ENCODE measurements around the gene ZBTB44. TPM values are rescaled to one million over a fixed set of nuclear protein-coding genes. Genes with fewer than 3 reads are reported as not detected.

ZBTB44 gene
- total RNA-seq, 1 donor = 76.5 TPM

- Histone ChIP-seq H3K4me3 (ENCODE audit: low read length) (no peak overlapping the region), H3K9me3 (ENCODE audit: low read depth, low read length) (no peaks in the 10 kb centered on the region), H3K27me3 (ENCODE audit: insufficient read depth, low read length) (no peaks in the 10 kb centered on the region), H3K4me1 (ENCODE audit: insufficient read depth, low read length) (no peaks in the 10 kb centered on the region)
Measured at GRCh38 chr11:130218501-130219070, 96.1 kb downstream of the ZBTB44 start.

GRCh38 chr11:130217133-130218031 lies 97.3 kb downstream of the ZBTB44 start:
- H3K4me1 ChIP-seq (ENCODE audit: insufficient read depth, low read length) = peaks cover 3% of the 10 kb centered on the region
- H3K27me3 ChIP-seq (ENCODE audit: insufficient read depth, low read length) = no peaks in the 10 kb centered on the region
- no peaks in the 10 kb centered on the region for H3K9me3 ChIP-seq (ENCODE audit: low read depth, low read length)
- no peak overlapping the region for H3K4me3 ChIP-seq (ENCODE audit: low read length)

- H3K4me3 ChIP-seq (ENCODE audit: low read length) = no peak overlapping the region
- no peaks in the 10 kb centered on the region for H3K9me3 ChIP-seq (ENCODE audit: low read depth, low read length)
- peaks cover 3% of the 10 kb centered on the region for H3K4me1 ChIP-seq (ENCODE audit: insufficient read depth, low read length)
- H3K27me3 ChIP-seq (ENCODE audit: insufficient read depth, low read length) = no peaks in the 10 kb centered on the region
Measured at GRCh38 chr11:130216591-130217132, 98.1 kb downstream of the ZBTB44 start.

- Histone ChIP-seq H3K9me3 (ENCODE audit: low read depth, low read length) (no peaks in the 10 kb centered on the region), H3K27me3 (ENCODE audit: insufficient read depth, low read length) (no peaks in the 10 kb centered on the region), H3K4me1 (ENCODE audit: insufficient read depth, low read length) (peaks cover 3% of the 10 kb centered on the region), H3K4me3 (ENCODE audit: low read length) (no peak overlapping the region)
Measured at GRCh38 chr11:130216221-130216550, 98.5 kb downstream of the ZBTB44 start.

GRCh38 chr11:130215531-130216220 lies 99.0 kb downstream of the ZBTB44 start:
- Histone ChIP-seq H3K4me1 (ENCODE audit: insufficient read depth, low read length) (peaks cover 3% of the 10 kb centered on the region), H3K4me3 (ENCODE audit: low read length) (no peak overlapping the region), H3K9me3 (ENCODE audit: low read depth, low read length) (no peaks in the 10 kb centered on the region), H3K27me3 (ENCODE audit: insufficient read depth, low read length) (no peaks in the 10 kb centered on the region)

GRCh38 chr11:130214861-130215530 lies 99.7 kb downstream of the ZBTB44 start:
- Histone ChIP-seq H3K9me3 (ENCODE audit: low read depth, low read length) (no peaks in the 10 kb centered on the region), H3K4me3 (ENCODE audit: low read length) (no peak overlapping the region), H3K4me1 (ENCODE audit: insufficient read depth, low read length) (peaks cover 3% of the 10 kb centered on the region), H3K27me3 (ENCODE audit: insufficient read depth, low read length) (no peaks in the 10 kb centered on the region)

- Histone ChIP-seq H3K4me3 (ENCODE audit: low read length) (no peak overlapping the region), H3K9me3 (ENCODE audit: low read depth, low read length) (no peaks in the 10 kb centered on the region), H3K27me3 (ENCODE audit: insufficient read depth, low read length) (no peaks in the 10 kb centered on the region), H3K4me1 (ENCODE audit: insufficient read depth, low read length) (peaks cover 3% of the 10 kb centered on the region)
Measured at GRCh38 chr11:130213979-130214281, 100.8 kb downstream of the ZBTB44 start.

- Histone ChIP-seq H3K4me1 (ENCODE audit: insufficient read depth, low read length) (peaks cover 3% of the 10 kb centered on the region), H3K27me3 (ENCODE audit: insufficient read depth, low read length) (no peaks in the 10 kb centered on the region), H3K4me3 (ENCODE audit: low read length) (no peak overlapping the region), H3K9me3 (ENCODE audit: low read depth, low read length) (no peaks in the 10 kb centered on the region)
Measured at GRCh38 chr11:130213143-130213978, 101.4 kb downstream of the ZBTB44 start.

GRCh38 chr11:130212431-130212961 lies 102.2 kb downstream of the ZBTB44 start:
- Histone ChIP-seq H3K27me3 (ENCODE audit: insufficient read depth, low read length) (no peaks in the 10 kb centered on the region), H3K4me1 (ENCODE audit: insufficient read depth, low read length) (peaks cover 3% of the 10 kb centered on the region), H3K4me3 (ENCODE audit: low read length) (no peak overlapping the region), H3K9me3 (ENCODE audit: low read depth, low read length) (no peaks in the 10 kb centered on the region)

- H3K4me3 ChIP-seq (ENCODE audit: low read length) = no peak overlapping the region
- peaks cover 3% of the 10 kb centered on the region for H3K4me1 ChIP-seq (ENCODE audit: insufficient read depth, low read length)
- H3K9me3 ChIP-seq (ENCODE audit: low read depth, low read length) = no peaks in the 10 kb centered on the region
- no peaks in the 10 kb centered on the region for H3K27me3 ChIP-seq (ENCODE audit: insufficient read depth, low read length)
Measured at GRCh38 chr11:130211781-130212401, 102.8 kb downstream of the ZBTB44 start.

- Histone ChIP-seq H3K4me3 (ENCODE audit: low read length) (no peak overlapping the region), H3K4me1 (ENCODE audit: insufficient read depth, low read length) (peaks cover 3% of the 10 kb centered on the region), H3K27me3 (ENCODE audit: insufficient read depth, low read length) (no peaks in the 10 kb centered on the region), H3K9me3 (ENCODE audit: low read depth, low read length) (no peaks in the 10 kb centered on the region)
Measured at GRCh38 chr11:130211144-130211543, 103.6 kb downstream of the ZBTB44 start.

GRCh38 chr11:130209954-130210854 lies 104.5 kb downstream of the ZBTB44 start:
- H3K9me3 ChIP-seq (ENCODE audit: low read depth, low read length) = no peaks in the 10 kb centered on the region

More at GRCh38 chr11:130209954-130210854, 104.5 kb downstream of the ZBTB44 start:
- Histone ChIP-seq H3K4me1 (ENCODE audit: insufficient read depth, low read length) (peaks cover 3% of the 10 kb centered on the region), H3K27me3 (ENCODE audit: insufficient read depth, low read length) (no peaks in the 10 kb centered on the region), H3K4me3 (ENCODE audit: low read length) (no peak overlapping the region)

Measured in mononuclear cell (primary cell).